Uterus (tissue), 4 donors: ENCODE results near the gene NOS1. TPM values are rescaled to one million over a fixed set of nuclear protein-coding genes. Genes with fewer than 3 reads are reported as not detected.
"Not testable (repeated sequence)": the region's sequence is repeated elsewhere in the genome, so short reads cannot be mapped to it uniquely, and the experiment has no call there.

Experiments used
- DNase-seq, 2 donors: peaks; one replicate each; pipeline ENCODE4 v3.0.0-alpha.2; 2019 to 2020
- H3K27ac ChIP-seq, 2 donors: fragments of 200-600 bp; sonication (generic); 1 replicate in 1 of 2; 2 replicates in 1 of 2; pipeline ENCODE4 v1.5.1; 2016 to 2018
- H3K27me3 ChIP-seq, 2 donors: fragments of 200-600 bp; sonication (generic); one replicate each; pipeline ENCODE4 v1.5.1; 2018 to 2019; ENCODE audit warnings: control low read depth in 1 of 2
- H3K36me3 ChIP-seq, 2 donors: fragments of 200-600 bp; sonication (generic); one replicate each; pipeline ENCODE4 v1.5.1; 2019; ENCODE audit warnings: control low read depth in 1 of 2
- H3K4me1 ChIP-seq, 2 donors: fragments of 200-600 bp; sonication (generic); one replicate each; pipeline ENCODE4 v1.5.1; 2018 to 2019; ENCODE audit warnings: control low read depth in 1 of 2
- H3K4me3 ChIP-seq, 2 donors: fragments of 200-600 bp; sonication (generic); 1 replicate in 1 of 2; 2 replicates in 1 of 2; pipeline ENCODE4 v1.5.1; 2018 to 2019; ENCODE audit warnings: mild to moderate bottlenecking in 1 of 2
- H3K9me3 ChIP-seq, 2 donors: fragments of 200-600 bp; sonication (generic); one replicate each; pipeline ENCODE4 v1.5.1; 2019; ENCODE audit warnings: control low read depth in 1 of 2
- POLR2A ChIP-seq, 2 donors: fragments of 450-650 bp; IDR thresholded peaks; one replicate each; pipeline ENCODE4 v1.6.1; 2016; ENCODE audit warnings: antibody characterized with exemption in 2 of 2, mild to moderate bottlenecking in 1 of 2, moderate library complexity in 1 of 2
- intact Hi-C: fragments of 100-400 bp; cut with DNase I; formaldehyde crosslinking; loops from one replicate; pipeline ENCODE4 v1.15.1; 2023; ENCODE audit warnings: low total_unique reads
- total RNA-seq, 4 donors: library from RNA; depleted of rRNA in 3 of 4; stranded (reverse); fragments of >200 nt in 3 of 4; gene quantifications; one replicate each; pipeline versions ENCODE4 v1.1.0 to v1.2.4, GENCODE V29; 2014 to 2023
- TF ChIP-seq, protein P1 (sequence below), 4 experiments: fragments of 200-600 bp in 2 of 4; fragments of 450-650 bp in 2 of 4; sonication (generic) in 2 of 4; IDR thresholded peaks; one replicate each; pipeline ENCODE4 v1.5.1; 2016 to 2019; ENCODE audit warnings: antibody characterized with exemption in 4 of 4, mild to moderate bottlenecking in 2 of 4, moderate library complexity in 1 of 4
- donor health status: DM: yes; HTN: yes; CAD: no.

The NOS1 gene
- total RNA-seq, 4 donors from 2014 or later: 0.59 to 2.2 (median 1.1) TPM; not detected in 1

DNA sequence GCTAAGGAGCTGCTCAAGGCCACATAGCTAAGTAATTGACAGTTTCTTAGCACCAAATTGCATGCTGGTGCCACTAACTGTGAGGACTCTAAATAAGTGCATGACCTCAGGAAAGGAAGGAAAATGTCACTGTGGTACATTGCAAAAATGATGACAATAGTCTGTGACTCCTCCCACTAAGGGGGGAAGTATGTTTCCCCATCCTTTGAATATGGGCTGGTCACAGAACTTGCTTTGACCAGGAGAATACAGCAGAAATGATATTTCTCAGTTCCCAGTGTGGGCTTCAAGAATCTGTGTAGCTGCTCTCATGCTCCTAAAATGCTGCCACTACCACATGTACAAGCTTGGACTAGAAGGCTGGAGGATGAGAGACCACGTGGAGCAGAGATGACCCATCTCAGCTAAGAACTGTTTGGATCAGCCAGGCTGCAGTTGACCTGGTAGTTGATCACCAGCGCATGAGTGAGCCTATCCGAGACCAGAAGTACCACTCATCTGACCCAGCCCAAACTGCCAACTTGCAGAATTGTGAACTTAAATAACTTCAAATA, 42.2 kb upstream of the NOS1 start:
- intact Hi-C loops: no loop called here
- no peak for DNase-seq
- H3K36me3 ChIP-seq: no peaks in the 10 kb centered on the region
- TF ChIP-seq, protein P1, sequence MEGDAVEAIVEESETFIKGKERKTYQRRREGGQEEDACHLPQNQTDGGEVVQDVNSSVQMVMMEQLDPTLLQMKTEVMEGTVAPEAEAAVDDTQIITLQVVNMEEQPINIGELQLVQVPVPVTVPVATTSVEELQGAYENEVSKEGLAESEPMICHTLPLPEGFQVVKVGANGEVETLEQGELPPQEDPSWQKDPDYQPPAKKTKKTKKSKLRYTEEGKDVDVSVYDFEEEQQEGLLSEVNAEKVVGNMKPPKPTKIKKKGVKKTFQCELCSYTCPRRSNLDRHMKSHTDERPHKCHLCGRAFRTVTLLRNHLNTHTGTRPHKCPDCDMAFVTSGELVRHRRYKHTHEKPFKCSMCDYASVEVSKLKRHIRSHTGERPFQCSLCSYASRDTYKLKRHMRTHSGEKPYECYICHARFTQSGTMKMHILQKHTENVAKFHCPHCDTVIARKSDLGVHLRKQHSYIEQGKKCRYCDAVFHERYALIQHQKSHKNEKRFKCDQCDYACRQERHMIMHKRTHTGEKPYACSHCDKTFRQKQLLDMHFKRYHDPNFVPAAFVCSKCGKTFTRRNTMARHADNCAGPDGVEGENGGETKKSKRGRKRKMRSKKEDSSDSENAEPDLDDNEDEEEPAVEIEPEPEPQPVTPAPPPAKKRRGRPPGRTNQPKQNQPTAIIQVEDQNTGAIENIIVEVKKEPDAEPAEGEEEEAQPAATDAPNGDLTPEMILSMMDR (IDR thresholded peaks at IDR 0.05): no peak
- no peak for TF ChIP-seq POLR2A (IDR thresholded peaks at IDR 0.05)
- no peaks in the 10 kb centered on the region for H3K27me3 ChIP-seq
- H3K27ac ChIP-seq: no peak overlapping the region
- H3K9me3 ChIP-seq: no peaks in the 10 kb centered on the region
- no peaks in the 10 kb centered on the region for H3K4me1 ChIP-seq
- H3K4me3 ChIP-seq: no peak overlapping the region

DNA sequence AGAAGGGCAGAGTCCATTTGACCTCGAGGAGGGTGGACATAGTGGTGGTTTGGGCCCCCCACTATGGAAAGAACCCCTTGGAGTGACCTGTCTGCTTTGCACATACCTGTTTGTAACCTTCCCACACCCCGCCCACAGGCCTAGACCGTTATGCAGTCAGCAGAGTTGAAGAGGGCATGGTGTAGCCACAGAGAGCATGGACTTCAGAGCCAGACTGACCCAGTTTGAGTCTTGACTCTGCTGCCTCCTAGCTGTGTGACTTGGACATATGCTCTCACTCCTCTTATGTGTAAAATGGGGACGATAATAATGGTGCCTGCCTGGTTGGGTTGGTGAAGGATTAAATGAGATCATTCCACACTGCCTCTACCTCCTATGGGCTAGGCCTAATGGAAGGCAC, 40.9 kb upstream of the NOS1 start:
- Histone ChIP-seq H3K36me3 (no peaks in the 10 kb centered on the region), H3K9me3 (no peaks in the 10 kb centered on the region), H3K27me3 (no peaks in the 10 kb centered on the region), H3K4me3 (no peak overlapping the region), H3K4me1 (no peaks in the 10 kb centered on the region), H3K27ac (no peak overlapping the region)
- TF ChIP-seq, protein P1 (IDR thresholded peaks at IDR 0.05): no peak
- no peak for TF ChIP-seq POLR2A (IDR thresholded peaks at IDR 0.05)
- DNase-seq: no peak
- intact Hi-C loops: no loop called here

DNA sequence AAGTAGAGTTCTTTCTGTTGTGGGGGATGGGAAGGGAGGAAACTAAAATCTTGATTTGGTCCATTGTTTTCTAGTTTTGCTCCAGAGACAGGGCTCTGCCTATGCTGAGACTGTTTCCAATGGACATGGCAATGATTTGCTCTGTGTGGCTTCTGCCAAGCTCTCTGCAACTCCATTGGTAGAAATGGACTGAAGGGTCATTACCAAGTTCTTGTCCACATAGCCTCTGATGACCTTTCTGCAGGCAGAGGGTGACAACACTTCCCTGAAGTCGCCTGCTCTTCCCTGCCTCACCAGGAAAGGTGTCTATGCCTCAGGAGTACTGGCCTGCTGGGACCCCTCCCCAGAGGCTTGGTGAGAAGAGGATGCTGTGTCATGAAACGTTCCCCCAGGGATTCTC, 39.5 kb upstream of the NOS1 start:
- no peak for TF ChIP-seq POLR2A (IDR thresholded peaks at IDR 0.05)
- TF ChIP-seq, protein P1 (IDR thresholded peaks at IDR 0.05): no peak
- H3K4me1 ChIP-seq: no peaks in the 10 kb centered on the region
- intact Hi-C loops: no loop called here
- H3K27ac ChIP-seq: no peak overlapping the region
- no peaks in the 10 kb centered on the region for H3K27me3 ChIP-seq
- no peak for DNase-seq
- no peaks in the 10 kb centered on the region for H3K36me3 ChIP-seq
- H3K4me3 ChIP-seq: no peak overlapping the region
- no peaks in the 10 kb centered on the region for H3K9me3 ChIP-seq

DNA sequence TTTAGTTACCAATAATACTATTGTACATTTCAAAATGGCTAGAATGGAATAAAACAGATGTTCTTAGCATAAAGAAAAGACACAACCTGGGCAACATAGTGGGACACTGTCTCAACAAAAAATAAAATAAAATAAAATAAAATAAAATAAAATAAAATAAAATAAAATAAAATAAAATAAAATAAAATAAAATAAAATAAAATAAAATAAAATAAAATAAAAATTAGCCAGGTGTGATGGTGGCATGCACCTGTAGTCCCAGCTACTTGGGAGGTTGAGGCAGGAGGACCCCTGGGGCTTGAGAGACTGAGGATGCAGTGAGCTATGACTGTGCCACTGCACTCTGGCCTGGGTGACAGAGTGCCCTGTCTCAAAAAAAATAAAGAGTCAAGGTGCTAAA, 37.1 kb upstream of the NOS1 start:
- H3K27ac ChIP-seq, H3K9me3 ChIP-seq, H3K4me1 ChIP-seq, DNase-seq, H3K27me3 ChIP-seq, H3K36me3 ChIP-seq, intact Hi-C loops, H3K4me3 ChIP-seq: not testable (repeated sequence)

DNA sequence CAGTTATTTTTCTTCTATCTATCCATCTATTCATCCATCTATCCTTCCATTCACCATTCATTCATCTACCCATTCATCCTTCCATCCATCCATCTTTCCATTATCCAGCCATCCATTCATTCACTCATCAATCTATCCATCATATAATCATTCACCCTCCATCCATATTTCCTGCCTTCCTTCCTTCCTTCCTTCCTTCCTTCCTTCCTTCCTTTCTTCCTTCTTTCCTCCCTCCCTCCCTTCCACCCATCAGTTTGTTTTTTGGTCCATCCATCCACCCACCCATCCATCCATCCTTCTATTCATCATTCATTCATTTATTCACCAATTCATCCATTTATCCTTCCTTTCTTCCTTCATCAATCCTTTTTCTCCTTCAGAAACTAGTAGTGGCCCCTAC, 34.3 kb upstream of the NOS1 start:
- Histone ChIP-seq H3K27ac (no peak overlapping the region), H3K4me3 (no peak overlapping the region), H3K9me3 (no peaks in the 10 kb centered on the region), H3K27me3 (no peaks in the 10 kb centered on the region), H3K36me3 (no peaks in the 10 kb centered on the region), H3K4me1 (no peaks in the 10 kb centered on the region)
- no peak for DNase-seq
- intact Hi-C loops: no loop called here
- TF ChIP-seq, protein P1 (IDR thresholded peaks at IDR 0.05): no peak
- no peak for TF ChIP-seq POLR2A (IDR thresholded peaks at IDR 0.05)

DNA sequence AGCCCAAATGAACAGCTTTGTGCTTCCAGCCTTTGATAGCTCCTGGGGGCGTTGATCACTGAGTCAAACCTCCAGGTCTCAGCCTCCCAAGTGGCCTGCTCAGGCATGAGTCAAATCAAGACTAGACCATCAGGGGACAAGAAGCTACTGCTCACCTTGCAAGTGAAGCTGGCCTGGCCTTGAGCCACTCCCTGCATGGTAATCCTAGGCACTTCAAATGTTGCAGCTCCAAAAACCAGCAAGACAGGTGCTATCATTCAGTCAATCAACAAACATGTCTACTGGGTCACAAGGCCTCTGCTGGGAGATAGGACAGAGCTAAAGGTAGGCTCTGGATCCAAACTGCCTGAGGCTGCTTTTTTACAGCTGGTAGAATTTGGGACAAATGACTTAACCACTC, 33.1 kb upstream of the NOS1 start:
- Histone ChIP-seq H3K27ac (no peak overlapping the region), H3K9me3 (no peaks in the 10 kb centered on the region), H3K4me1 (no peaks in the 10 kb centered on the region), H3K36me3 (no peaks in the 10 kb centered on the region), H3K4me3 (no peak overlapping the region), H3K27me3 (no peaks in the 10 kb centered on the region)
- no peak for DNase-seq
- TF ChIP-seq, protein P1 (IDR thresholded peaks at IDR 0.05): no peak
- no peak for TF ChIP-seq POLR2A (IDR thresholded peaks at IDR 0.05)
- intact Hi-C loops: no loop called here
